ENCODE data around the gene COA5. TPM values are rescaled to one million over a fixed set of nuclear protein-coding genes. Genes with fewer than 3 reads are reported as not detected.

The COA5 gene
- total RNA-seq, 2 experiments from 2014 or later, result 33.6 to 40.0 TPM

DNA sequence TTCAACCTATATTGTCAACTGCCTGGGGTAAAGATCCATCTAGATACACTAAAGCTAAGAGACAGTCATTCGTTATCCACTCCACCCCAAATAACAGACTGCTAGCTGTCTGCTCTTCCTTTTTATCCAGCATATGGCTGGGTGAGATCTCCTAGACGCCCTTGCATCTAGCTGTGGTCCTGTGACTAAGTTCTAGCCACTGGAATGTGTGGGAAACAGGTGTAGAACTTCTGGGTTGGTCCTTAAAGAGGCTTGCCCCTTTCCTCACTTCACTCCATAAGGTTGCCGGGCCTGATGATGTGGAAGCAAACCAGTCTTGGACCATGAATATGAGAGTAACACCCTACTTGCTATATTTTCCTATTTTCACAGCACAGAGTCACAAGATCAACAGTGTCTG is 3.2 kb downstream of the COA5 start:
- Histone ChIP-seq H3K4me2 (ENCODE audit: low read length) (no peak overlapping the region), H4K20me1 (ENCODE audit: insufficient read depth, low read length) (no peaks in the 10 kb centered on the region), H3K4me3 (ENCODE audit: low read depth, low read length, poor library complexity, severe bottlenecking) (no peak overlapping the region), H3K9me2 (ENCODE audit: insufficient read depth, low read length) (no peaks in the 10 kb centered on the region), H3K9me3 (ENCODE audit: low read length) (no peaks in the 10 kb centered on the region), H3K27ac (ENCODE audit: low read depth, low read length, poor library complexity, severe bottlenecking) (no peak overlapping the region), H3K4me1 (ENCODE audit: insufficient read depth, low read length, poor library complexity, severe bottlenecking) (peaks cover 21% of the 10 kb centered on the region), H3K79me2 (ENCODE audit: insufficient read depth, low read depth, low read length) (peaks cover 15% of the 10 kb centered on the region; the same call in 1 of the 2 replicates), H3K36me3 (ENCODE audit: insufficient read depth, low read length) (peaks cover 22% of the 10 kb centered on the region; the same call in 1 of the 2 replicates), H2AFZ (ENCODE audit: low read length) (no peak overlapping the region)
- ChIA-PET POLR2A (no interaction called here), CTCF (ENCODE audit: unreplicated experiment) (no interaction called here)
- no peak for TF ChIP-seq EZH2phosphoT487 (IDR thresholded peaks at IDR 0.05; ENCODE audit: borderline replicate concordance, low read depth, low read length)
- TF ChIP-seq, protein P1, sequence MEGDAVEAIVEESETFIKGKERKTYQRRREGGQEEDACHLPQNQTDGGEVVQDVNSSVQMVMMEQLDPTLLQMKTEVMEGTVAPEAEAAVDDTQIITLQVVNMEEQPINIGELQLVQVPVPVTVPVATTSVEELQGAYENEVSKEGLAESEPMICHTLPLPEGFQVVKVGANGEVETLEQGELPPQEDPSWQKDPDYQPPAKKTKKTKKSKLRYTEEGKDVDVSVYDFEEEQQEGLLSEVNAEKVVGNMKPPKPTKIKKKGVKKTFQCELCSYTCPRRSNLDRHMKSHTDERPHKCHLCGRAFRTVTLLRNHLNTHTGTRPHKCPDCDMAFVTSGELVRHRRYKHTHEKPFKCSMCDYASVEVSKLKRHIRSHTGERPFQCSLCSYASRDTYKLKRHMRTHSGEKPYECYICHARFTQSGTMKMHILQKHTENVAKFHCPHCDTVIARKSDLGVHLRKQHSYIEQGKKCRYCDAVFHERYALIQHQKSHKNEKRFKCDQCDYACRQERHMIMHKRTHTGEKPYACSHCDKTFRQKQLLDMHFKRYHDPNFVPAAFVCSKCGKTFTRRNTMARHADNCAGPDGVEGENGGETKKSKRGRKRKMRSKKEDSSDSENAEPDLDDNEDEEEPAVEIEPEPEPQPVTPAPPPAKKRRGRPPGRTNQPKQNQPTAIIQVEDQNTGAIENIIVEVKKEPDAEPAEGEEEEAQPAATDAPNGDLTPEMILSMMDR (conservative IDR thresholded peaks at IDR 0.05; ENCODE audit: low read length), result no peak
- intact Hi-C loops (cut with micrococcal nuclease; ENCODE audit: unreplicated experiment), result loop anchor here (10.0 kb wide), 1 partner anchor 160 kb away; the partner anchor contains the start of gene INPP4A
- DNase-seq (ENCODE audit: low spot score), result no peak
- BruUV-seq (replicated peaks), result no TSS peak

DNA sequence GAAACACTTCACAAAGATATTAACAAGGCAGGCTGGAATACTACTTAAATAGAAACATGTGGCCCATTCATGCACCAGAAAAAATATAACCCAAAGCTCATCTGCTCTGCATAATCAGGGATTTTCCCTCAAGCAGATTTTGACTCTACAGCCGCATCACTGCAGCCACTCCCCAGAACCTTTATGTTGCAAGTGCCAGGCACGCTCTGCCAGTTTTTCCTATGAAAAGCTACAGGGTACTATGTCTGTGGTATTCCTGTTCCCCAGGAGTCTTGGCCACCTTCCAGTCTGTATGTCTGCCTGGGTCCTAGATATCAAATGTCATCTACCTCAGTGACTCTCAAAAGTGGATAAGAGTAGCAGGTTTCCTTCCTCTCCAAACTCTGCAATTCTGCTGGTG is 3.8 kb downstream of the COA5 start:
- Histone ChIP-seq H3K4me3 (ENCODE audit: low read depth, low read length, poor library complexity, severe bottlenecking) (no peak overlapping the region), H3K36me3 (ENCODE audit: insufficient read depth, low read length) (peaks cover 27% of the 10 kb centered on the region), H3K4me1 (ENCODE audit: insufficient read depth, low read length, poor library complexity, severe bottlenecking) (peaks cover 16% of the 10 kb centered on the region), H3K27ac (ENCODE audit: low read depth, low read length, poor library complexity, severe bottlenecking) (no peak overlapping the region), H3K4me2 (ENCODE audit: low read length) (no peak overlapping the region), H2AFZ (ENCODE audit: low read length) (no peak overlapping the region), H3K79me2 (ENCODE audit: insufficient read depth, low read depth, low read length) (peaks cover 15% of the 10 kb centered on the region; the same call in 1 of the 2 replicates), H3K9me3 (ENCODE audit: low read length) (no peaks in the 10 kb centered on the region), H3K9me2 (ENCODE audit: insufficient read depth, low read length) (no peaks in the 10 kb centered on the region), H4K20me1 (ENCODE audit: insufficient read depth, low read length) (no peaks in the 10 kb centered on the region)
- intact Hi-C loops (cut with micrococcal nuclease; ENCODE audit: unreplicated experiment), result loop anchor here (10.0 kb wide), 1 partner anchor 160 kb away; the partner anchor contains the start of gene INPP4A
- BruUV-seq (replicated peaks), result no TSS peak
- ChIA-PET CTCF (ENCODE audit: unreplicated experiment) (no interaction called here), POLR2A (no interaction called here)
- TF ChIP-seq, protein P1 (conservative IDR thresholded peaks at IDR 0.05; ENCODE audit: low read length), result no peak
- TF ChIP-seq EZH2phosphoT487 (IDR thresholded peaks at IDR 0.05; ENCODE audit: borderline replicate concordance, low read depth, low read length), result no peak
- no peak for DNase-seq (ENCODE audit: low spot score)

DNA sequence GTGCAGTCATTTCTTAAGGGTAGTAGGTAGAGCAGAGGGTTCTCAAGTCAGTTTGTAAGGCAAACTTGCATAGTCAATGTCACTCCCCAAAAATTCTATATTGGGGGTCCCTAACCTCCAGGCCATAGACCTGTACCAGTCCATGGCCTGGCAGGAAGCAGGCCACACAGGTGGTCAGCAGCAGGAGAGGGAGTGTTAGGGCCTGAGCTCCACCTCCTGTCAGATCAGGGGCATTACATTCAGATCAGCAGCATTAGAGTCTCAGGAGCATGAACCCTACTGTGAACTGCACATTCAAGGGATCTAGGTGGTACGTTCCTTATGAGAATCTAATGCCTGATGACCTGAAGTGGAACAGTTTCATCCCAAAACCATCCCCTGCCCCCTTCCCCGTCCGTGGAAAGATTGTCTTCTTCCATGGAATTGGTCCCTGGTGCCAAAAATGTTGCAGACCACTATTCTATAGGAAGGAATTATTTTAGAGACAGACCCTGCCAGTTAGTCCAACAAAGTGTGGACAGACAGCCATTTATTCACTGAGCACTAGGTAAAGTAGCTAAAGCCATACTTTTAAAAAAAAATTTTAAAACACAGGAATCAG is 6.7 kb downstream of the COA5 start:
- Histone ChIP-seq H3K9me2 (ENCODE audit: insufficient read depth, low read length) (no peaks in the 10 kb centered on the region), H3K4me1 (ENCODE audit: insufficient read depth, low read length, poor library complexity, severe bottlenecking) (peaks cover 8% of the 10 kb centered on the region), H3K9me3 (ENCODE audit: low read length) (no peaks in the 10 kb centered on the region), H3K36me3 (ENCODE audit: insufficient read depth, low read length) (peaks cover 50% of the 10 kb centered on the region), H3K4me3 (ENCODE audit: low read depth, low read length, poor library complexity, severe bottlenecking) (no peak overlapping the region), H2AFZ (ENCODE audit: low read length) (no peak overlapping the region), H3K79me2 (ENCODE audit: insufficient read depth, low read depth, low read length) (peaks cover 2% of the 10 kb centered on the region; the same call in 1 of the 2 replicates), H4K20me1 (ENCODE audit: insufficient read depth, low read length) (no peaks in the 10 kb centered on the region), H3K27ac (ENCODE audit: low read depth, low read length, poor library complexity, severe bottlenecking) (no peak overlapping the region), H3K4me2 (ENCODE audit: low read length) (no peak overlapping the region)
- no TSS peak for BruUV-seq (replicated peaks)
- ChIA-PET POLR2A (no interaction called here), CTCF (ENCODE audit: unreplicated experiment) (no interaction called here)
- peak; percentile 57 for DNase-seq (ENCODE audit: low spot score)
- intact Hi-C loops (cut with micrococcal nuclease; ENCODE audit: unreplicated experiment), result loop anchor here (1.0 to 10.0 kb wide), 2 partner anchors 157 to 188 kb away; partner anchors contain the start of gene INPP4A
- no peak for TF ChIP-seq EZH2phosphoT487 (IDR thresholded peaks at IDR 0.05; ENCODE audit: borderline replicate concordance, low read depth, low read length)
- TF ChIP-seq, protein P1 (conservative IDR thresholded peaks at IDR 0.05; ENCODE audit: low read length), result peak; percentile 90
